Tibial artery (tissue), 4 donors: ENCODE measurements around the gene NCAPG.

Source experiments
- DNase-seq, 2 donors: peaks; one replicate each; pipeline ENCODE4 v3.0.0-alpha.2; 2019
- H3K27ac ChIP-seq, 2 donors: fragments of 200-600 bp; sonication (generic) in 1 of 2; 1 replicate in 1 of 2; 2 replicates in 1 of 2; pipeline ENCODE4 v1.5.1; 2018 to 2019; ENCODE audit warnings: mild to moderate bottlenecking in 1 of 2
- H3K27me3 ChIP-seq, 2 donors: fragments of 200-600 bp; sonication (generic) in 1 of 2; one replicate each; pipeline versions ENCODE4 v1.5.1 to v1.6.0; 2016 to 2019
- H3K36me3 ChIP-seq, 3 donors: fragments of 200-600 bp; sonication (generic) in 2 of 3; one replicate each; pipeline ENCODE4 v1.5.1; 2016 to 2019; ENCODE audit warnings: mild to moderate bottlenecking in 2 of 3
- H3K4me1 ChIP-seq, 4 donors: fragments of 200-600 bp; sonication (generic) in 2 of 4; 1 replicate in 3 of 4; 2 replicates in 1 of 4; pipeline ENCODE4 v1.5.1; 2016 to 2019
- H3K4me3 ChIP-seq, 2 donors: fragments of 200-600 bp; sonication (generic) in 1 of 2; 1 replicate in 1 of 2; 2 replicates in 1 of 2; pipeline ENCODE4 v1.5.1; 2018 to 2019; ENCODE audit warnings: mild to moderate bottlenecking in 2 of 2
- H3K9me3 ChIP-seq, 3 donors: fragments of 200-600 bp; sonication (generic) in 1 of 3; one replicate each; pipeline ENCODE4 v1.5.1; 2016 to 2019
- intact Hi-C: fragments of 100-400 bp; cut with DNase I; formaldehyde crosslinking; loops from one replicate; pipeline ENCODE4 v1.15.0; 2023; ENCODE audit warnings: low total_unique reads
- TF ChIP-seq, protein P1 (sequence below), 2 experiments: fragments of 200-600 bp in 1 of 2; fragments of 450-650 bp in 1 of 2; IDR thresholded peaks; one replicate each; pipeline ENCODE4 v1.5.1; 2017 to 2019; ENCODE audit warnings: antibody characterized with exemption in 2 of 2, mild to moderate bottlenecking in 1 of 2, moderate library complexity in 1 of 2

Gene NCAPG

DNA sequence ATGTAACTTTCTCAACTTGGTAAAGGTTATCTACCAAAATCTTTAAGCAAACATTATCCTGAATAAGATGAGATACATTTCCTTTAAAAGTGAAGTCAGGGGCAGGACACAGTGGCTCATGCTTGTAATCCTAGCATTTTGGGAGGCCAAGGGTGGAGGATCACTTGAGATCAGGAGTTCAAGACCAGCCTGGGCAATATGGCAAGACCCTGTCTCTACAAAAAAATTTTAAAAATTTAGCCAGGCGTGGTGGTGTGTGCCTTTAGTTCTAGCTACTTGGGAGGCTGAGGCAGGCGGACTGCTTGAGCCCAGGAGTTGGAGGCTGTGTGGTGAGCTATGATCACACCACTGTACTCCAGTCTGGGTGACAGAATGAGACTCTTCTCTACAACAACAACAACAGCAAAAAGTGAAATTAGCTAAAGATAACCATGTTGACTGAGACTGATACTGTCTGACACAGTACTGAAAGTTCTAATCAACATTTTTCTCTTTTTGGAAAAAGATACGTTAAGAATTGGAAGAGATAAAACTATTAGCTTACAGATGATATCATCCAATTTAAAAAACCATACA, 5.1 kb upstream of the NCAPG start:
- Histone ChIP-seq H3K27ac (no peak overlapping the region), H3K4me1 (peaks cover 0 to 44% (median 25%) of the 10 kb centered on the region in 4 donors), H3K36me3 (peaks cover 16 to 34% (median 20%) of the 10 kb centered on the region in 3 donors), H3K4me3 (no peak overlapping the region), H3K9me3 (no peaks in the 10 kb centered on the region), H3K27me3 (no peaks in the 10 kb centered on the region)
- no peak for DNase-seq
- TF ChIP-seq, protein P1, sequence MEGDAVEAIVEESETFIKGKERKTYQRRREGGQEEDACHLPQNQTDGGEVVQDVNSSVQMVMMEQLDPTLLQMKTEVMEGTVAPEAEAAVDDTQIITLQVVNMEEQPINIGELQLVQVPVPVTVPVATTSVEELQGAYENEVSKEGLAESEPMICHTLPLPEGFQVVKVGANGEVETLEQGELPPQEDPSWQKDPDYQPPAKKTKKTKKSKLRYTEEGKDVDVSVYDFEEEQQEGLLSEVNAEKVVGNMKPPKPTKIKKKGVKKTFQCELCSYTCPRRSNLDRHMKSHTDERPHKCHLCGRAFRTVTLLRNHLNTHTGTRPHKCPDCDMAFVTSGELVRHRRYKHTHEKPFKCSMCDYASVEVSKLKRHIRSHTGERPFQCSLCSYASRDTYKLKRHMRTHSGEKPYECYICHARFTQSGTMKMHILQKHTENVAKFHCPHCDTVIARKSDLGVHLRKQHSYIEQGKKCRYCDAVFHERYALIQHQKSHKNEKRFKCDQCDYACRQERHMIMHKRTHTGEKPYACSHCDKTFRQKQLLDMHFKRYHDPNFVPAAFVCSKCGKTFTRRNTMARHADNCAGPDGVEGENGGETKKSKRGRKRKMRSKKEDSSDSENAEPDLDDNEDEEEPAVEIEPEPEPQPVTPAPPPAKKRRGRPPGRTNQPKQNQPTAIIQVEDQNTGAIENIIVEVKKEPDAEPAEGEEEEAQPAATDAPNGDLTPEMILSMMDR (IDR thresholded peaks at IDR 0.05) = no peak
- intact Hi-C loops = loop anchor here (10.0 kb wide), 1 partner anchor 191 kb away; the partner anchor contains the start of gene MED28

DNA sequence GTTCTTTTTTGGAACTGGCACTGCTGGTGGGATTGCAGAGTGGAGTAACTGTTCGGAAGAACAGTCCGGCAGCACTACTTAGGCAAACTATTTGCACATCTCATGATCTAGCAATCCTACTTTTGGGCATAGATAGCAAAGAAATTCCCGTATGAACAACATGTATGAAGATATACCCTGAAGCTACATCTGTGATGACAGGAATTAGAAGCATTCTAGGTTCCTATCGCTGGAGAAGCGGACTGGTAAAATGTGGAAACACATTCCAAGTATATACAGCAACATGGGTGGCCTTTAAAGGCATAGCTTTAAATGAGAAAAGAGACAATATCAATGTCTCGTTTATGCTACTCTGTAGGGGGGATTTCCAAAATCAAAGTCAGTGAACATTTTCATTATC, 3.3 kb upstream of the NCAPG start:
- peak overlapping the region in 1 of 2 donors; percentile 29 for H3K27ac ChIP-seq
- peak overlapping the region; percentile 12 to 32 for H3K4me3 ChIP-seq
- TF ChIP-seq, protein P1 (IDR thresholded peaks at IDR 0.05) = no peak
- H3K9me3 ChIP-seq = no peaks in the 10 kb centered on the region
- no peak for DNase-seq
- H3K36me3 ChIP-seq = peaks cover 16 to 24% (median 20%) of the 10 kb centered on the region in 3 donors
- H3K27me3 ChIP-seq = no peaks in the 10 kb centered on the region
- H3K4me1 ChIP-seq = peaks cover 0 to 51% (median 32%) of the 10 kb centered on the region in 4 donors
- intact Hi-C loops = loop anchor here (10.0 kb wide), 1 partner anchor 193 kb away; the partner anchor contains the start of gene MED28

DNA sequence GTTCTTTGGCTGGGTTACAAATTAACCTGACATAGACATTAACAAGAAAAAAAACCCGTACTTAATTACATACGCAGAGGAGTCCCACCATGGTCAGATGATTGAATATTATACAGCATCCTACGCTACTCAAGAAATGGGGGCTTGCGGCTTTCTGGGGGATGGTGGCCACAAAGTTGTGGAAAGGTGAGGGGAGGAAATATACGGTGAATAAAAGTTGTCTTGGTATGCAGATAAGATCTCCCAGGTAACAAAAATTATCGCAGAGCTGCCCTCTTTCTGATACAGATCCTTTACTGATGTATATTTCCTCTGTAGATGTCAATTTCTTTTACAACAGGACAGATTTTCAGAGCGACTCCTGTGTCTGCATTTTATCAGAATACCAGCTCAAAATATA, 1.1 kb upstream of the NCAPG start:
- no peaks in the 10 kb centered on the region for H3K9me3 ChIP-seq
- TF ChIP-seq, protein P1 (IDR thresholded peaks at IDR 0.05) = no peak
- H3K27me3 ChIP-seq = no peaks in the 10 kb centered on the region
- H3K27ac ChIP-seq = peak overlapping the region; percentile 93 to 97
- intact Hi-C loops = loop anchor here (2.0 to 10.0 kb wide), 3 partner anchors 195 to 233 kb away; partner anchors contain the start of genes LAP3, LCORL and MED28
- H3K4me1 ChIP-seq = peaks cover 0 to 51% (median 32%) of the 10 kb centered on the region in 4 donors
- DNase-seq = no peak
- H3K36me3 ChIP-seq = peaks cover 0 to 1% (median 0%) of the 10 kb centered on the region in 3 donors
- peak overlapping the region; percentile 80 to 94 for H3K4me3 ChIP-seq

DNA sequence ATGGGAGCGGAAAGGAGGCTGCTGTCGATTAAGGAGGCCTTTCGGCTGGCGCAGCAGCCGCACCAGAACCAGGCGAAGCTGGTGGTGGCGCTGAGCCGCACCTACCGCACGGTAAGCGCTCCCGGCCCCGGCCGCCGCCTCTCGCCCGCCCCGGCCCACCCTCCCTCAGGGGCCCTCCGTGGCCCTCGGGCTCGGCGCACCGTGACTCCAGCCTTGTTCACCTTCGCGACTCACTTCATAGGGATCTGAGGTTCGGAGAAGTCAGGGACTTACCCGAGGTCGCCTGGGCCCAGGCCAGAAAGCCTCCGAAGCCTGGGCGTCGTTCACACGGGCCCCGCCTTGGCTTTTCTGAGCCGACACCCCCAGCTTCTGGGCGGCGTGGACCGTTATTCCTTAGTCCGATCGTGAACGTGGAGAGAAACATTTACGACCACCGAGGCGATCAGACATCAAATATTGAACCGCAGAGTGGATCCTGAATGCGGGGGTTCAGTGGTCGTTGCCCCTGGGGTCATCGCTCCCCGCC, 362 bp downstream of the NCAPG start:
- Histone ChIP-seq H3K4me1 (peaks cover 0 to 44% (median 30%) of the 10 kb centered on the region in 4 donors), H3K27me3 (no peaks in the 10 kb centered on the region), H3K27ac (no peak overlapping the region), H3K36me3 (no peaks in the 10 kb centered on the region), H3K4me3 (peak overlapping the region; percentile 80 to 94), H3K9me3 (no peaks in the 10 kb centered on the region)
- intact Hi-C loops = loop anchor here (2.0 to 5.0 kb wide), 2 partner anchors 211 to 234 kb away; partner anchors contain the start of genes LAP3 and LCORL
- DNase-seq = no peak
- TF ChIP-seq, protein P1 (IDR thresholded peaks at IDR 0.05) = no peak

DNA sequence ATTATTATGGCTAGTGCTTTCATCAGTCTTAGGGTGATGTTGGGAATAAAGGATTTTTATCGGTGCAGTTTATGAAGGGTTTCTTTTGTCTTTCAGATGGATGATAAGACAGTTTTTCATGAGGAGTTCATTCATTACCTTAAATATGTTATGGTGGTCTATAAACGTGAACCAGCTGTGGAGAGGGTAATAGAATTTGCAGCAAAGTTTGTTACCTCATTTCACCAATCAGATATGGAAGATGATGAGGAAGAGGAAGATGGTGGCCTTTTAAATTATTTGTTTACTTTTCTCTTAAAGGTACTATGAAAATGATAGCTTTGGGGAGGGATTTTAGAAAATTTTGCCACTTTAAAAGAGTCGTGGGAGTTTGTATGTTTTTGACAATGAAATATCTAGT, 1.3 kb downstream of the NCAPG start:
- TF ChIP-seq, protein P1 (IDR thresholded peaks at IDR 0.05) = no peak

More for the DNA sequence above, 1.3 kb downstream of the NCAPG start:
- Histone ChIP-seq H3K36me3 (no peaks in the 10 kb centered on the region), H3K9me3 (no peaks in the 10 kb centered on the region), H3K27ac (no peak overlapping the region), H3K4me1 (peaks cover 0 to 35% (median 30%) of the 10 kb centered on the region in 4 donors), H3K4me3 (no peak overlapping the region), H3K27me3 (no peaks in the 10 kb centered on the region)
- no peak for DNase-seq
- intact Hi-C loops = loop anchor here (5.0 kb wide), 1 partner anchor 210 kb away; the partner anchor contains the start of gene LCORL
